ENCODE results near the gene CDKAL1.
A peak's percentile ranks its signal among the peaks of the same experiment; 100 is the strongest.
"Not testable (repeated sequence)": the region's sequence is repeated elsewhere in the genome, so short reads cannot be mapped to it uniquely, and the experiment has no call there.

CDKAL1 gene

GRCh38 chr6:20715135-20715806, 181.0 kb downstream of the CDKAL1 start:
- no peak for DNase-seq

- DNase-seq, result no peak
These were observed 182.6 kb downstream of the CDKAL1 start for GRCh38 chr6:20716865-20717264.

DNA sequence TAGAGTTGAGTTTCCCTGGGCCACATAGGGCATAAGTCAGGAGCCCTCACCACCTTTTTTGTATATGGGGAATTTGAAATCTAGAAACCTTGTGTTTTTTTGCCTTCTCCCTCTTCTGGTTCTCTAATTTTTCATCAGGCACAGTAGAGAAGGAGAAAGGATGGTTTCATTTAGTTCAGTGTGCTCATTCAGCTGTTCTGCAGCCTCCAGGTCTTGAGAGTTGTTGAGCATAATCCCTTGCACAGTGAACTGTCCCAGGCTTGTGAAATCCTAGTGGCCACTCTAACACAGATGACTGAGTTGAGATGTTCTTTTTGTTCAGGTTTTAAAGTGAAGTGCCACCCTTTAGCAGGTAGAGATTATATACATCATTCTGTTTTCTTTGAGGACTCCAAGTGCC, 183.5 kb downstream of the CDKAL1 start:
- no peak for DNase-seq

DNA sequence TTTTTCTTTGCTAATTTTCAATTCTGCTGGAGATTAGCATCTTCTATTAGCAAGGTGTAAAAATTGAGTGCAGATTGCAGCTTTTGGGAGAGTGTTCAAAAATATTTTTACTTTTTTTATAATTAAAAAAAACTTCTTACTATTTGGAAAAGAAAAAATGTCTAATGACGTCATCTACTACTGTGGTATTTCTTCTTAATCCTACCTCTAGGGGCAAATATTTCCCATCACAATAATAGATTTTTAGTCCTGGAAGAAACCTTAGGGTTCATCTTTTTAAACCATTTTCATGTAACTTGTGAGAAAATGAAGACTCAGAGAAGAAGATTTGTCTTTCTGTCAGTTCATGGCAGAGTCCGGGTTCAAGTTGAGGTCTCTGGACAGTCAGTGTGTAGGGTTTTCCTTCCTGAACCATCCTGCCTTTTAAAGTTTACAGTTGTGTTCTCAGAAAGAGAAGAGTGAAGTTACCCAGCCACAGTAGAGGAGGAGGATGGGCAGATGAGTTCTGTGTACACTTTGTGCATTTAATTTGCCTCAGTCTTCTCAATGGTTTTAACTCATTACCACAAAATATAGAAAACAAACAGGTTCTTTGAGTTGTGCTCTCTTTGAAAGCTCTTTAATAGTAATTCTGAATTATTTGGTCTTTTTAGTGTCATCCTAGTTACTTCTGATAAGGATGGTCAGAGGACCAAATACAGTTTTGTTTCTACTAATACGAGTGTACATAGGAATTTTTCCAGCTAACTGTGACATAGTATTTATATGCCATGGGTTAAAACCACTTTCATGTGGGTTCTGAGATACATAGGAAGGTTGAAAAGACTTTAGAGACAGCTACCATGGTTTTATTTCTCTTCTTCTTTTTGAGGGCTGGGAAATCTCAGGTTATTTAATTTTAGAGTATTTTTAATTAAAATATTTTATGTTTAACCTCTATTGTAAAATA, 184.7 kb downstream of the CDKAL1 start:
- no peak for DNase-seq

- peak; percentile 43 for DNase-seq
These were observed 185.7 kb downstream of the CDKAL1 start for GRCh38 chr6:20719980-20720379.

GRCh38 chr6:20721121-20721520, 186.9 kb downstream of the CDKAL1 start:
- not testable (repeated sequence) for DNase-seq

GRCh38 chr6:20722455-20722854, 188.2 kb downstream of the CDKAL1 start:
- DNase-seq, result no peak

DNA sequence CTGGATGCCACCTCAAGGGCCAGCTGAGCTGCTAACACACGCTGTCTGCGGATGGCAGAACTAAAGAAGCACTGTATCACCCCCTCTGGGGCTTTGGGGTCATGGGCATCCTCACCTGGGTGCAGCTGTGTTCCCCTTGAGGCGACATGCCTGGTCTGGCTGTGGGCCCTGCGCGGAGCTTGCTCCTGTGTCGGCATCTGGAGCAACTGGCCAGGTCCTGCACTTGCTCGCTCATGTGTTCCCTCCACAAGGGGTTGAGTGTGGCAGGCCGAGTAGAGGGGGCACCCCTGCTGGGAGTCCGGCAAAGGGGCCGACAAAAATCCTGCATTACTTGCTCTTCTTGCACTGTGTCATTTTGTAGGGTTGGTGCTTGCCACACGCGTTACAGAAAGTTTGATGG, 189.0 kb downstream of the CDKAL1 start:
- no peak for DNase-seq

- no peak for DNase-seq
These were observed 190.4 kb downstream of the CDKAL1 start for GRCh38 chr6:20724443-20725190.

DNA sequence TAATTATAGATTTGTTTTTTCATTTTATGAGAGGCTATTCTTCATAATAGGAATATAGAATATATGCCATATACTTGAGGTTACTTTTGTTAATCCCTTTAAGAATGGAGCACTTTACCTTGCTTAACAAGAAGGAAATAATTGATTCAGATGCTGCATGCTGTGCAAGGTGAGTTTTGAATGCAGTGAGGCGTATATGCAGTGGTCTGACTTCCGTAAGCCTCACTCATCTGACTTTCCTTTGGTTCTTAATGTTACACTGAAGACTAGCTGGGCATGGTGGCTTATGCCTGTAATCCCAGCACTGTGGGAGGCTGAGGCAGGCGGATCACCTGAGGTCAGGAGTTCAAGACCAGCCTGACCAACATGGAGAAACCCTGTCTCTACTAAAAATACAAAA, 191.0 kb downstream of the CDKAL1 start:
- not testable (repeated sequence) for DNase-seq

GRCh38 chr6:20729086-20729485, 194.8 kb downstream of the CDKAL1 start:
- no peak for DNase-seq

- not testable (repeated sequence) for DNase-seq
These were observed 198.1 kb downstream of the CDKAL1 start for GRCh38 chr6:20732362-20732761.

GRCh38 chr6:20732896-20733295, 198.6 kb downstream of the CDKAL1 start:
- no peak for DNase-seq

DNA sequence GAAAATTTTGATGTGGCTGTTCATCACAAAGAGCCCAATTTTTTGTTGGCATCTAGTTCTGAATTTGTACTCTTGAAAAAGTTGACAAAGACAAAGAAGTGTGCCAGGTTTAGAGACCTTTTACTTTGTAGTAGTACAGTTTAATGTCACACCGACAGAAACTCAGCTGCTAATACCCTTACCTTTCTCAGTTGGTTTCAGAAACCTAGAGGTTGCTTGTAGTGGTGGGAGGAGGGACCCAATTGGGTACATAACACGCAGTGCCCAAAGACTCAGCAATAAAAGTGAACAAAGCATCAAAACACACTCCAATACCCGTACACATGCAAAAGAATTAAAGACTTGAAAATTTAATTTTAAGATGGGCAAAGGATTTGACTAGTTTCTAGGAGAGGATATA, 203.7 kb downstream of the CDKAL1 start:
- no peak for DNase-seq

- no peak for DNase-seq
These were observed 205.8 kb downstream of the CDKAL1 start for GRCh38 chr6:20740088-20740487.

GRCh38 chr6:20740727-20741126, 206.5 kb downstream of the CDKAL1 start:
- no peak for DNase-seq

GRCh38 chr6:20741490-20741889, 207.2 kb downstream of the CDKAL1 start:
- no peak for DNase-seq

DNA sequence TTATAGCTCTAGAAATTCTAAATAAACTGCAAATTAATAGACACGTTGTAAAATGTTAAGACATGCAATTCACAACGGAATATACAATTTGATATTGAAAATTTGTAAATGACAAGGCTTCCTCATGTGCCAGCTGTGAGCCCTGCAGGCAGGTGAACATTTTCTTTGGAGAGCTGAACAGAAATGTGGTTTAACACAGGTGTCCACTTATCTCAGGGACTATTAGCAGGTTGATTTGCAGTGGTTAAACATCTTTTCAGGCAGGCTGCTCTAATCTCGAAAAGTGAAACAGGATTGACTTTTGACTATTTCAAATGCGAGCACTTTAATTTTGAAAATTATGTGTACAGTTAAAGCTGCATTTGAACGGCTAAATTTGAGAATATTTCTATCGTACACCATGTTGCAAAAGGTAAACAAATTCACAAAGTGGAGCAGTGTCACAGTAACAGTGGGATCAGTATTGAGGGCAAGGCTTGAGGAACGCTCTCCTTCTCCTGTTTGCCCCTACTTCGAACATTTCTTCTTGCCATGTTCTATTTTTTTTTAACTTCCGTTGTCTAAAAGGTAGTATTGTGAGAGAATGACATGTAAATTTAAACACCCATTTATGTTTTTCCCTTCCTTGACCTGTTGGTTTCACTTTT, 210.8 kb downstream of the CDKAL1 start:
- no peak for DNase-seq

- DNase-seq, result no peak
These were observed 211.8 kb downstream of the CDKAL1 start for GRCh38 chr6:20746024-20746423.

DNA sequence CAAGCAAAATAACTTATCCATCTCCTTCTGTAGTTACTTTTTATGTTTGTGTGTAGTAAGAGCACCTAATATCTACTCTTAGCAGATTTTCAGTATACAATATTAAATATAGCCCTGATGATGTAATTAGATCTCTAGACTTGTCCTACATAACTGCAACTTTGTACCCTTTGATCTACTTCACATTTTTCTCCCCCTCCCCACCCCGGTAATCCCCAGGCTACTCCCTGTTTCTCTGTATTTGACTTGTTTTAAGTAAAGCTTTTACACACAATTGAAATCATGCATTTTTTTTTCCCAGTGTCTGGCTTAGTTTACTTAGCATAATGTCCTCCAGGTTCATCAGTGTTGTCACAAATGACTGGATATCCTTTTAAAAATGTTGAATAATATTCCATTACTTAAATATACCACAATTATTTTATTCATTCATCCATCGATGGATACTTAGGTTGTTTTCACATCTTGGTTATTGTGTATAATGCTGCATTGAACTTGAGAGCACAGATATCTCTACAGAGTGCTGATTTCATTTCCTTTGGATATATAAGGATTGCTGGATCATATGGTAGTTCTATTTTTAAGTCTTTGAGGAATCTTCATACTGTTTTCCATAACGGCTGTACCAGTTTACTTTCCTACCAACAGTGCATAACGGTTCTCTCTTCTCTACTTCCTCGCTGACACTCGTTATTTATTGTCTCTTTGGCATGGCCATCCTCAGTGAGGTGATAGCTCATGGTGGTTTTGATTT, 212.7 kb downstream of the CDKAL1 start:
- DNase-seq, result no peak

DNA sequence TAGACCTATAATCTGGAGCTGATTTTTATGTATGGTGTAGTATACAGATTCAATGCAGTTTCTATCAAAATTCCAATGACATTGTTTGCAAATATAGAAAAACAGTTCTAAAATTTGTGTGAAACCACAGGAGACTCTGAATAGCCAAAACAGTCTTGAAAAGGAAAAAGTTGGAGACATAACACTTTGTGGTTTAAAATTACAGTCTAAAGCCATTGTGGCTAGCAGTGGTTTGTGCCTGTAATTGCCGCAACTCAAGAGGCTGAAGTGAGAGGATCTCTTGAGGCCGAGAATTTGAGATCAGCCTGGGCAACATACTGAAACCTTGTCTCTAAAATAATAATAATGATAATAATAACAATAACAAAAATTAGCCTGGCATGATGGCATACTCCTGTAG, 213.7 kb downstream of the CDKAL1 start:
- DNase-seq, result no peak

DNA sequence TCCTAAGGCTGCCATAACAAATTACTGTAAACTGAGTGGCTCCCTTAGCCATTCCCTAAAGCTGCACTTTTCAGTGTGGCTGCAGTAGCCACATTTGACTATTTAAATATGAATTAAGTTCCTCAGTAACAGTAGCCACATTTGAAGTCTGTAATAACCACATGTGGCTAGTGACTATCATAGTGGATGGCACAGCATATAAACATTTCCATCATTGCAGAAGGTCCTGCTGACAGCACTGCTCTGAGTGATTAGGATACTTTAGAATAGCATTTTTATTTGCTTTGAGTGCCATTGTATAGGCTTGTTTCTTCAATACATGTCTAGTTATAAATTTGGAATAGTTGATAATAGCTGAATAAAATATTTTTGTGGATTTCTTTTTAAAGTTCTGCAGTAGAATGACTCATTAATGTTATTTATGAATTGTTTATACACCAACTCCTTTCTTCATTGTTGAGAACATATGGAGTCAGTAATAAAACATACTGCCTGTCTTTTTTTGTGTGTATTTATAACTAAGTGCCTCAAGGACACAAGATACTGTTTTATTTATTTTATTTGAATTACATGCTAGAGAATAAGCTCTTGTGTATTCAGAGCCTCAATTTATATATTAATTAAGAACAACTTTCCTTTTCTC, 217.2 kb downstream of the CDKAL1 start:
- no peak for DNase-seq

Data from GDM1 (cell line).